Adipocyte (in vitro differentiated cells): Measurements from ENCODE around the gene NRCAM.
"Not testable (repeated sequence)": the region's sequence is repeated elsewhere in the genome, so short reads cannot be mapped to it uniquely, and the experiment has no call there.

Source experiments
- DNase-seq: peaks from one replicate; pipeline ENCODE4 v3.0.0-alpha.2; 2015; ENCODE audit warnings: low read depth
- H3K27me3 ChIP-seq: replicated peaks from 2 replicates; pipeline ENCODE4 v1.7.0; 2013; ENCODE audit warnings: mild to moderate bottlenecking, low read length, moderate library complexity; ENCODE audit not compliant: control insufficient read depth, insufficient read depth
- H3K36me3 ChIP-seq: 2 replicates; pipeline ENCODE4 v1.7.0; 2013; ENCODE audit warnings: low read length, mild to moderate bottlenecking, moderate library complexity; ENCODE audit not compliant: control insufficient read depth, insufficient read depth, severe bottlenecking
- H3K4me1 ChIP-seq: 2 replicates; pipeline ENCODE4 v1.7.0; 2013; ENCODE audit warnings: mild to moderate bottlenecking, low read length, moderate library complexity; ENCODE audit not compliant: control insufficient read depth, insufficient read depth
- H3K4me3 ChIP-seq: 2 replicates; pipeline ENCODE4 v1.7.0; 2013; ENCODE audit warnings: mild to moderate bottlenecking, low read length, moderate library complexity
- H3K9ac ChIP-seq: 2 replicates; pipeline ENCODE4 v1.7.0; 2013; ENCODE audit warnings: mild to moderate bottlenecking, low read length, moderate library complexity
- H3K9me3 ChIP-seq: 2 replicates; pipeline ENCODE4 v1.7.0; 2013; ENCODE audit warnings: mild to moderate bottlenecking, low read length, moderate library complexity; ENCODE audit not compliant: control insufficient read depth

The NRCAM gene

DNA sequence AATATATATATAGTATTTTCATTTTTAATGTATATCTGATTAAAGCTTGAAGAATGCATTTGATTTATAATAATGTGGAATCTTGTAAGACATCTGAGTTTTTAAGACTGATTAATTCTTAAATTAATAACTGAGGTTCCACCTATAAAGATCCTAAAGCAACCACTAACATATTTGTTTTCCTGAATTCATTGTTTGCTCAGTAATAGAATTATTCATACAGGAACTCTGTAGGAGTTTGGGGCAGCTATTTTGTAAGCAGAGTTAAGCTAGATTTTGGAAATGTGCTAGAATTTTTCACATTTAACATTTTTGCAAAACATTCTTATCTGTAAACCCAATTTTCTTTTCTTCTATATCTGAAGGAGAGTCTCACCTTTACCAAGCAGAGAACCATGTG lies 88.9 kb downstream of the NRCAM start:
- Histone ChIP-seq H3K9ac (no peak overlapping the region), H3K27me3 (no peaks in the 10 kb centered on the region), H3K9me3 (peaks cover 13% of the 10 kb centered on the region), H3K4me1 (peaks cover 28% of the 10 kb centered on the region), H3K4me3 (no peak overlapping the region), H3K36me3 (peaks cover 14% of the 10 kb centered on the region)
- no peak for DNase-seq

DNA sequence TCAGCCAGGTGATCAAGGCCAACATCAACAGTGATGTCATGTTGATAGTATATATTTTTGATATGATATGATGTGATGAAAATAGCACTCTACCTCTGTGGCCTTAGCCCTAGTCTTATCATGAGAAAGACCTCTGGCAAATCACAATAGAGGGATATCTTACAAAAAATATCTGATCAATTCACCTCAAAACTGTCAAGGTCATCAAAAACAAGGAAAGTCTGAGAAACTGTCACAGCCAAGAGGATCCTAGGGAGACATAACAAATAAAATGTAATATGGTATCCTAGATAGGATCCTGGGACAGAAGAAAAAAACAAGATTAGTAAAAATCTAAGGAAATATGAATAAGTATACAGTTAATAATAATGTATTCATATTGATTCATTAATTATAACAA lies 92.6 kb downstream of the NRCAM start:
- peaks cover 27% of the 10 kb centered on the region for H3K36me3 ChIP-seq
- no peak overlapping the region for H3K9ac ChIP-seq
- H3K9me3 ChIP-seq = peaks cover 10% of the 10 kb centered on the region
- no peaks in the 10 kb centered on the region for H3K27me3 ChIP-seq
- DNase-seq = no peak
- peaks cover 35% of the 10 kb centered on the region for H3K4me1 ChIP-seq
- no peak overlapping the region for H3K4me3 ChIP-seq

DNA sequence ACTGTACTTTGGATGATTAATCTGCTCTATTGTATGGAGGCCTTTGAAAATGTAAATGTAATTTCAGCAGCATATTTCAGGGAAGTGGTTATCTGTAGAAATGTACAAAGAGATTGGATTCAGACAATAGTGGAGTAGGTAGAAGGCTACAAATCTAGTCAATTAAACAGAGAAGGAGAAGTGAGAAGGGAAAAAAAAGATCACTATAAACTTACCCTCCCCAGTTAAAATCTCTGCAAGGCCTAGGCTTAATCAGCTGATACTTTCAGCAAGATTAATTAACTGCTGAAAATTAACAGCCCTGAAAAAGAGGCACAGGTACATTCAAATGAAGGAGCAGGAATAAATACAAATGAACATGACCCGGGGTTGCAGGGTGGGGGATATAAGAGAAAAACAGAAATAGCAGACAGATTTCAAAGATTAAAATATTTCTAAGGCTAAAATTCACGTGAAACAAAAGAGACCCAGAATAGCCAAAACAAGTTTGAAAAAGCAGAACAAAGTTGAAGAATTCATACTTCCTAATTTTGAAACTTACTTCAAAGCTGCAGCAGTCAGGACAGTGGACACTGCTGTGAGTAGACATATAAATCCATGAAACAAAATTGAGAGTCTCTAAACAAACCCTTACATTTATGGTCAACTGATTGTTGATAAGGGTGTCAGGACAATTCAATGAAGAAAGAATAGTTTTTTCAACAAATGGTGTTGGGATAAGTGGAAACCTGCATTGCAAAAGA lies 96.0 kb downstream of the NRCAM start:
- DNase-seq = no peak
- Histone ChIP-seq H3K4me3 (no peak overlapping the region), H3K4me1 (peaks cover 19% of the 10 kb centered on the region), H3K9me3 (peaks cover 10% of the 10 kb centered on the region), H3K27me3 (no peaks in the 10 kb centered on the region), H3K36me3 (peaks cover 31% of the 10 kb centered on the region), H3K9ac (no peak overlapping the region)

DNA sequence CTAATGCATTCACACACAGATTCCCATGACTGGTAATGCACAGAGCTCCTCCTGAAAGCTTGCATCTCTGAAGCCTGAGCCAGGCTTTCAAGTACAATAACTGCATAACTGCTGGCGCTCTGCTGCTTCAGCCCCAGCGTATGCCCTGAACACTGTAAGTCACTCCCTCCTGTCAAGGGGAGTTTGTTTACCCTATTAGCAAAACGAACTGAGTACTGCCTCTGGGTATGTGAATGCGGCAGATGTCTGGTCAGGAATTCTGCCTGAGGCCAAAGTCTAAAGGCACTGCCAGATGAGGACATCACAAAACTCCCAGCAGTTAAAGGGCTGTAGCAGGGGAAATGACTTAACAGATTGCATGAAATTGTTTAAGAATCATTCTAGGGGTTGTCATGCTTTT lies 97.7 kb downstream of the NRCAM start:
- H3K4me3 ChIP-seq = no peak overlapping the region
- peaks cover 31% of the 10 kb centered on the region for H3K36me3 ChIP-seq
- H3K4me1 ChIP-seq = peaks cover 19% of the 10 kb centered on the region
- peaks cover 10% of the 10 kb centered on the region for H3K9me3 ChIP-seq
- H3K27me3 ChIP-seq = no peaks in the 10 kb centered on the region
- DNase-seq = peak; percentile 70
- H3K9ac ChIP-seq = no peak overlapping the region

DNA sequence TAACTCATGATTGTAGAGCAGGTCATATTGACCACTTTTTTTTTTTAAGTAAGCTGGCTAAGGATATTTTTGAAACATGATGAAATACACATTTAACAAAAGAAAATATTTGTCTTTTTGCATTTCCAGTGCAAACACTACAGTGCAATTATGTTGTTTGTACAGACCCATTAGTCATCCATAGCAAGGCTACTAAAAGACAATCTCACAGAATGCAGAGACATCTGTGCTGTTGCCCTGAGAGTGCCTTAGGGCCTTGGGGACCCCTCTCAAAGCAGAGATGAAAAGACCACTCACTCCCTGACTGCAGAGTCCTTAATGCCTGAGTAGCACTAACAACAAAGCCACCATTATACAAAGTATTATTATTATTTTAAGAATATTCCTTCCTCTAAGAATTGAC lies 104.5 kb downstream of the NRCAM start:
- H3K36me3 ChIP-seq = peaks cover 8% of the 10 kb centered on the region
- H3K9ac ChIP-seq = no peak overlapping the region
- no peaks in the 10 kb centered on the region for H3K27me3 ChIP-seq
- H3K9me3 ChIP-seq = no peaks in the 10 kb centered on the region
- H3K4me1 ChIP-seq = peaks cover 32% of the 10 kb centered on the region
- DNase-seq = peak; percentile 4
- H3K4me3 ChIP-seq = no peak overlapping the region

DNA sequence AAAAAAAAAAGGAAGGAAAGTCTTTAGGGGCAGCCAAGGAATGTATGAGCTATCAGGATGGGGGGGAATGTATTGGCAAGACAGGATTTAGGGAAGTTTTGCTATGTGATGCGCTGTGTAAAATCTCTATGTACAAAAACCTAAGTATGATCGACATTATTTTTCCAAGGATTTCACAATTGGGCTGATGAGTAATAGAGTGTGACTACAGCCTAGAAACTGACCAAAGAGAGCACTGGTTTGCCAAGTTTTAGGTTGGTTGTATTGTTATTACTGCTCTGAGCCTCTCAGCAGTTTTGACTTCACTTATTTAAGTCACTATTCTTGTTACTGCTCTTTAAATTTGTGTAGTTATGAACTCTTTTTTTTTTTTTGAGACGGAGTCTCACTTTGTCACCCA lies 107.3 kb downstream of the NRCAM start:
- DNase-seq = peak; percentile 38
- no peak overlapping the region for H3K9ac ChIP-seq
- H3K4me3 ChIP-seq = no peak overlapping the region
- H3K27me3 ChIP-seq = no peaks in the 10 kb centered on the region
- H3K4me1 ChIP-seq = peaks cover 32% of the 10 kb centered on the region
- H3K36me3 ChIP-seq = no peaks in the 10 kb centered on the region
- no peaks in the 10 kb centered on the region for H3K9me3 ChIP-seq

DNA sequence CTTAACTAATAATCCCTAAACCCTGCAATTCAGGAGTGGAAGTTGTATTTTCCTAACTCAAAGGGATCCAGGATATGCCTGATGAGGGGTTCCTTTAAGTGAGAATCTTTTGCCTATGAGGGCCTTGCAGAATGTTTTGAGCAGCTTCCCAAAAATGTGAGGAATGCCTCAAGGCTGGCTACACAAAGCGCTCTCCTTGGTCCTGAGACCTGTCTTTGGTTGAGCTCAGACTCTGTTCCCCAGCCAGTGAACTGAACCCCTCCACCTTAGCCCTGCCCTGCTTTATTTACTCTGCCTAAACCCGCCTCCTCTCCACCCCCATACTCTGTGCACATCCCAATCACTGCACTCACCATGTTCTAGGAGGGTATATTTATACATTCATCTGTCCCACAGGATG lies 108.6 kb downstream of the NRCAM start:
- H3K27me3 ChIP-seq = no peaks in the 10 kb centered on the region
- no peak overlapping the region for H3K9ac ChIP-seq
- peaks cover 32% of the 10 kb centered on the region for H3K4me1 ChIP-seq
- DNase-seq = peak; percentile 69
- no peak overlapping the region for H3K4me3 ChIP-seq
- H3K9me3 ChIP-seq = no peaks in the 10 kb centered on the region
- no peaks in the 10 kb centered on the region for H3K36me3 ChIP-seq

DNA sequence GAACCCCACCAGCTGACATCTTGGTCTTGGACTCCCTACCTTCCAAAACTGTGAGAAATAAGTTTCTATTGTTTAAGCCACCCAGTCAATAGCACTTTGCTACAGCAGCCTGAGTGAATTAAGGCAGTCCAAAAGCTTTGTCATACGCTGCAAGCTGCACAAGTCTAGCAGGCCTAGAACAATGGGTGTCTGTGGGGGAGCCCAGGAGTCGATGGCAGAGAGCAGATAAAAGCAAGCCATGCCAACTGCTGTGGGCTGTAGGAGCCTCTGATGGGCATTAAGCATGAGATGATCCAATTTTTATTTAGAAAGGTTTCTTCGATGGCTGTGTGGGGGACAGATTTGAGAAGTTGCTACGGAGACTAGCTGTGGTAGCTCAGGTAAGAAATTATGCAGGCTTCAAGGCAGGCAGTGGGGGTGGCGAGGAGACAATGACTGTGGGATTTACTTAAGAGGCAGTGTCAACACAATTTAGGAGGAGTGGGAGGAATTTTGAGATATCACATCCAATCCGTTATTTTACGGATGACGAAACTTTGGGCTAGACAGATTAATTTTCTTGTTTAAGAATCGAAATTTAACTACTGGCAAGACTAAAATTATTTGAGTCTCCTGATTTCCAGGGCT lies 110.4 kb downstream of the NRCAM start:
- no peak overlapping the region for H3K4me3 ChIP-seq
- no peaks in the 10 kb centered on the region for H3K27me3 ChIP-seq
- peaks cover 23% of the 10 kb centered on the region for H3K4me1 ChIP-seq
- no peak for DNase-seq
- no peaks in the 10 kb centered on the region for H3K36me3 ChIP-seq
- no peak overlapping the region for H3K9ac ChIP-seq
- no peaks in the 10 kb centered on the region for H3K9me3 ChIP-seq

DNA sequence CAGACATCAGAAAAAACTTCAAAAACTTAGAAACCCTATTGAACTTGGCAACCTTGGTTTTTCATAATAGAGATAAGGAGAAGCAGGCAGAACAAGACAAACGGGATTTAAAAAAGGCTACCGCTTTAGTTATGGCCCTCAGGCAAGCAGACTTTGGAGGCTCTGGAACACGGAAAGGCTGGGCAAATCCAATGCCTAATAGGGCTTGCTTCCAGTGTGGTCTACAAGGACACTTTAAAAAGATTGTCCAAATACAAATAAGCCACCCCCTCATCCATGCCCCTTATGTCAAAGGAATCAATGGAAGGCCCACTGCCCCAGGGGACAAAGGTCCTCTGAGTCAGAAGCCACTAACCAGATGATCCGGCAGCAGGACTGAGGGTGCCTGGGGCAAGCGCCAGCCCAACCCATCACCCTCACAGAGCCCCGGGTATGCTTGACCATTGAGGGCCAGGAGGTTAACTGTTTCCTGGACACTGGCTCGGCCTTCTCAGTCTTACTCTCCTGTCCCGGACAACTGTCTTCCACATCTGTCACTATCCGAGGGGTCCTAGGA lies 115.3 kb downstream of the NRCAM start:
- no peak for DNase-seq
- Histone ChIP-seq H3K36me3 (no peaks in the 10 kb centered on the region), H3K27me3 (no peaks in the 10 kb centered on the region), H3K9me3 (no peaks in the 10 kb centered on the region), H3K4me3 (no peak overlapping the region), H3K4me1 (peaks cover 2% of the 10 kb centered on the region), H3K9ac (no peak overlapping the region)

DNA sequence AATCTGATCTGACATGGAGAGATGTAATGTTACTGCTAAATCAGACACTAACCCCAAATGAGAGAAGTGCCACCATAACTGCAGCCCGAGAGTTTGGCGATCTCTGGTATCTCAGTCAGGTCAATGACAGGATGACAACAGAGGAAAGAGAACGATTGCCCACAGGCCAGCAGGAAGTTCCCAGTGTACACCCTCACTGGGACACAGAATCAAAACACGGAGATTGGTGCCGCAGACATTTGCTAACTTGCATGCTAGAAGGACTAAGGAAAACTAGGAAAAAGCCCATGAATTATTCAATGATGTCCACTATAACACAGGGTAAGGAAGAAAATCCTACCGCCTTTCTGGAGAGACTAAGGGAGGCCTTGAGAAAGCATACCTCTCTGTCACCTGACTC lies 115.8 kb downstream of the NRCAM start:
- not testable (repeated sequence) for H3K27me3 ChIP-seq, DNase-seq, H3K4me1 ChIP-seq, H3K4me3 ChIP-seq, H3K9ac ChIP-seq, H3K9me3 ChIP-seq, H3K36me3 ChIP-seq

DNA sequence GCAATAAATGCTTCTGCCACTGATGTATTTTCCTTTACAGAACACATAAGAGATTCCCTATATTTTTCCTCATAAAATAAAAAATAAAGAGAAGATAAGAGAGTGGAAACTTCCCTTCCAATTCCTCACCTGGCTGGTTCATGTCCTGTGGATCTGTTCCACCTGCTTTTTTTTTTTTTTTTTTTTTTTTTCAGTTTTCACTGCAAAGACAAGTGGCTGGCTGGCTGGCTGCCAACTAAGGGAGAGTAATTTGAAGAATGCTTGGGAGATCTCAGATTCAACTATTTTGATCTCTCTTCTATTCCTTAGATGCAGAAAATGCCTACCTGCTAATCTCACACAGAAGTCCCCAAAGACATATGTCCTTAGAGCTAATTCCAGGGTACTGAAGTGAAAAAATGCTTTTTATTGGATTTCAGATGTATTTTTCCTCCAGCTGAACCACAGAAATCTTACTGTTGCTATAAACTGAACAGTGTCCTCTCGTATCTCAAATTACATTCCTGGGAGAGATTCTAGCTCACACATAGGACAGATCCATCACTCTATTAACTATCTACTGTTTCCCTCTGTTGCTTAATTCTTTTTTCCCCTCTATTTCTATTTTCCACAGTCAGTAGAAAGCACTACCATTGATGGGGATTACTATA lies 120.8 kb downstream of the NRCAM start:
- Histone ChIP-seq H3K36me3 (peaks cover 5% of the 10 kb centered on the region), H3K9ac (no peak overlapping the region), H3K4me1 (peaks cover 12% of the 10 kb centered on the region), H3K4me3 (no peak overlapping the region), H3K27me3 (no peaks in the 10 kb centered on the region), H3K9me3 (no peaks in the 10 kb centered on the region)
- DNase-seq = peak; percentile 12
